HG03432 (cell line): Measurements from ENCODE around the gene SPAG7.
"Not testable (repeated sequence)": the region's sequence is repeated elsewhere in the genome, so short reads cannot be mapped to it uniquely, and the experiment has no call there.

Experiments
- ATAC-seq: cut with Tn5 transposase; IDR thresholded peaks from one replicate; pipeline ENCODE4 v1.9.1; 2021; ENCODE audit warnings: mild to moderate bottlenecking, moderate library complexity; ENCODE audit not compliant: unreplicated experiment

The SPAG7 gene

GRCh38 chr17:4938688-4939545, 28.7 kb downstream of the SPAG7 start:
- no peak for ATAC-seq

GRCh38 chr17:4938069-4938491, 29.5 kb downstream of the SPAG7 start:
- no peak for ATAC-seq

- ATAC-seq: no peak
Observed at GRCh38 chr17:4937553-4937952, 30.1 kb downstream of the SPAG7 start.

- ATAC-seq: no peak
Observed at GRCh38 chr17:4936436-4936835, 31.2 kb downstream of the SPAG7 start.

- no peak for ATAC-seq
Observed at GRCh38 chr17:4935650-4936049, 32.0 kb downstream of the SPAG7 start.

- no peak for ATAC-seq
Observed at GRCh38 chr17:4934173-4934979, 33.2 kb downstream of the SPAG7 start.

GRCh38 chr17:4933646-4934045, 34.0 kb downstream of the SPAG7 start:
- no peak for ATAC-seq

GRCh38 chr17:4932756-4933155, 34.9 kb downstream of the SPAG7 start:
- ATAC-seq: no peak

GRCh38 chr17:4931963-4932362, 35.7 kb downstream of the SPAG7 start, which contains the start of gene GP1BA:
TSS of gene GP1BA (plus strand) at chr17:4932277. CDS start at chr17:4932605, 328 bp downstream.
- no peak for ATAC-seq

GRCh38 chr17:4928881-4929280, 38.7 kb downstream of the SPAG7 start:
- ATAC-seq: no peak

- not testable (repeated sequence) for ATAC-seq
Observed at GRCh38 chr17:4926577-4927335, 40.9 kb downstream of the SPAG7 start.

- ATAC-seq: no peak
Observed at GRCh38 chr17:4921320-4921719, 46.3 kb downstream of the SPAG7 start.

GRCh38 chr17:4920351-4921048, 47.1 kb downstream of the SPAG7 start:
- ATAC-seq: no peak

- no peak for ATAC-seq
Observed at GRCh38 chr17:4919511-4920047, 48.0 kb downstream of the SPAG7 start.

- not testable (repeated sequence) for ATAC-seq
Observed at GRCh38 chr17:4914551-4914950, 53.1 kb downstream of the SPAG7 start.

- ATAC-seq: no peak
Observed at GRCh38 chr17:4913994-4914393, 53.6 kb downstream of the SPAG7 start.
